ENCODE data around the gene CXorf51B.
"Not testable (repeated sequence)": the region's sequence is repeated elsewhere in the genome, so short reads cannot be mapped to it uniquely, and the experiment has no call there.

GRCh38 chrX:146814644-146815043 is 5.1 kb downstream of the CXorf51B start, which contains the start of gene CXorf51A:
- not testable (repeated sequence) for TF ChIP-seq CTCF (IDR thresholded peaks at IDR 0.05; ENCODE audit: low read length); EZH2 (IDR thresholded peaks at IDR 0.05; ENCODE audit: borderline replicate concordance, low read length)
